Endothelial cell of umbilical vein (primary cell): ENCODE results near the gene PGF.
"Not testable (repeated sequence)": the region's sequence is repeated elsewhere in the genome, so short reads cannot be mapped to it uniquely, and the experiment has no call there.

ENCODE experiments used
- POLR2A ChIP-seq: IDR thresholded peaks from 2 replicates; pipeline ENCODE4 v1.6.1; 2012; ENCODE audit warnings: low read depth, mild to moderate bottlenecking, control low read depth, low read length
- POLR2AphosphoS5 ChIP-seq: IDR thresholded peaks from 2 replicates; pipeline ENCODE4 v1.6.1; 2012; ENCODE audit warnings: low read depth, mild to moderate bottlenecking, control low read depth, low read length, moderate library complexity; ENCODE audit not compliant: insufficient read depth
- TF ChIP-seq, protein P1 (sequence below), 2 donors: IDR thresholded peaks; 1 replicate in 1 of 2; 2 replicates in 1 of 2; pipeline ENCODE4 v1.5.1; 2011; ENCODE audit warnings: low read length in 2 of 2, mild to moderate bottlenecking in 2 of 2, moderate library complexity in 2 of 2, control low read depth in 1 of 2, inconsistent platforms in 1 of 2, low read depth in 1 of 2; ENCODE audit not compliant: insufficient read depth in 1 of 2; ENCODE audit errors: extremely low read depth in 1 of 2
- TF ChIP-seq, protein P2 (sequence below): IDR thresholded peaks from 2 replicates; pipeline ENCODE4 v1.6.1; 2011; ENCODE audit not compliant: insufficient read depth, insufficient read length

DNA sequence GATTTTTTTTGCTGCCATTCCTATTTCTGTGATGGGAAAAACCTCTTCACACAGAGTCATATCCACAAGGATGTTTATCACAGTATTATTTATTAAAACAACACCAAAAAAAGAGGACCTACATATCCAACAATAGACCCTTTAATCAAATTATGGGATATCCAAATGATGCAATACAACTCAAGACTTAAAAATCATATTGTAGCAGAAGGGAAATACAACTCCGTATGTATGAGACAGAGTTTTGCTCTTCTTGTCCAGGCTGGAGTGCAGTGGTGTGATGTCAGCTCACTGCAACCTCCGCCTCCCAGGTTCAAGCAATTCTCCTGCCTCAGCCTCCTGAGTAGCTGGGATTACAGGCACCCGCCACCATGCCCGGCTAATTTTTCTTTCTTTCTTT is 22.5 kb downstream of the PGF start:
- TF ChIP-seq, protein P1, sequence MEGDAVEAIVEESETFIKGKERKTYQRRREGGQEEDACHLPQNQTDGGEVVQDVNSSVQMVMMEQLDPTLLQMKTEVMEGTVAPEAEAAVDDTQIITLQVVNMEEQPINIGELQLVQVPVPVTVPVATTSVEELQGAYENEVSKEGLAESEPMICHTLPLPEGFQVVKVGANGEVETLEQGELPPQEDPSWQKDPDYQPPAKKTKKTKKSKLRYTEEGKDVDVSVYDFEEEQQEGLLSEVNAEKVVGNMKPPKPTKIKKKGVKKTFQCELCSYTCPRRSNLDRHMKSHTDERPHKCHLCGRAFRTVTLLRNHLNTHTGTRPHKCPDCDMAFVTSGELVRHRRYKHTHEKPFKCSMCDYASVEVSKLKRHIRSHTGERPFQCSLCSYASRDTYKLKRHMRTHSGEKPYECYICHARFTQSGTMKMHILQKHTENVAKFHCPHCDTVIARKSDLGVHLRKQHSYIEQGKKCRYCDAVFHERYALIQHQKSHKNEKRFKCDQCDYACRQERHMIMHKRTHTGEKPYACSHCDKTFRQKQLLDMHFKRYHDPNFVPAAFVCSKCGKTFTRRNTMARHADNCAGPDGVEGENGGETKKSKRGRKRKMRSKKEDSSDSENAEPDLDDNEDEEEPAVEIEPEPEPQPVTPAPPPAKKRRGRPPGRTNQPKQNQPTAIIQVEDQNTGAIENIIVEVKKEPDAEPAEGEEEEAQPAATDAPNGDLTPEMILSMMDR (IDR thresholded peaks at IDR 0.05; ENCODE audit: extremely low read depth in 1 of 2, insufficient read depth in 1 of 2, low read depth in 1 of 2, low read length in 2 of 2): not testable (repeated sequence)
- not testable (repeated sequence) for TF ChIP-seq POLR2A, POLR2AphosphoS5
- TF ChIP-seq, protein P2, sequence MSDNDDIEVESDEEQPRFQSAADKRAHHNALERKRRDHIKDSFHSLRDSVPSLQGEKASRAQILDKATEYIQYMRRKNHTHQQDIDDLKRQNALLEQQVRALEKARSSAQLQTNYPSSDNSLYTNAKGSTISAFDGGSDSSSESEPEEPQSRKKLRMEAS: not testable (repeated sequence)
